Activated CD4-positive, alpha-beta memory T cell treated with anti-CD3 and anti-CD28 coated beads for 36 hours (primary cell): ENCODE results near the gene CAVIN3. TPM values are rescaled to one million over a fixed set of nuclear protein-coding genes. Genes with fewer than 3 reads are reported as not detected.
A peak's percentile ranks its signal among the peaks of the same experiment; 100 is the strongest.

ENCODE experiments used
- CTCF ChIA-PET: fragments of 350-600 bp; sonication (Branson Sonifier 250); formaldehyde crosslinking; loops from one replicate; lab custom pipeline; 2021; ENCODE audit warnings: antibody characterized with exemption, inconsistent platforms; lab: Charles Lee
- POLR2A ChIA-PET: fragments of 350-600 bp; sonication (Branson Sonifier 250); formaldehyde crosslinking; loops from one replicate; lab custom pipeline; 2021; ENCODE audit warnings: antibody characterized with exemption; lab: Charles Lee
- DNase-seq: peaks from one replicate; pipeline ENCODE4 v3.0.0-alpha.2; 2020
- H3K27ac Mint-ChIP-seq: one replicate; pipeline ENCODE4 v1.8.0; 2021; ENCODE audit warnings: mixed read lengths
- H3K27me3 Mint-ChIP-seq: one replicate; pipeline ENCODE4 v1.8.0; 2021; ENCODE audit warnings: mixed read lengths
- H3K36me3 Mint-ChIP-seq: one replicate; pipeline ENCODE4 v1.8.0; 2021; ENCODE audit warnings: mixed read lengths
- H3K4me1 Mint-ChIP-seq: one replicate; pipeline ENCODE4 v1.8.0; 2021; ENCODE audit warnings: low read depth, mixed read lengths
- H3K4me3 Mint-ChIP-seq: one replicate; pipeline ENCODE4 v1.8.0; 2021; ENCODE audit warnings: mild to moderate bottlenecking, mixed read lengths
- H3K9me3 Mint-ChIP-seq: one replicate; pipeline ENCODE4 v1.8.0; 2021; ENCODE audit warnings: mixed read lengths
- intact Hi-C: fragments of 100-400 bp; cut with micrococcal nuclease; formaldehyde crosslinking; loops from one replicate; pipeline ENCODE4 v1.15.1; 2023
- total RNA-seq, 2 experiments: library from RNA; stranded (reverse); gene quantifications; one replicate each; pipeline ENCODE4 v1.2.3, GENCODE V29; 2021

CAVIN3 gene
- total RNA-seq, 2 experiments from 2014 or later, result 27.3 to 29.2 TPM

GRCh38 chr11:6351782-6352382 lies 31.6 kb upstream of the CAVIN3 start:
- Mint-ChIP-seq H3K36me3 (no peaks in the 10 kb centered on the region), H3K27me3 (peaks cover 1% of the 10 kb centered on the region), H3K4me1 (peaks cover 30% of the 10 kb centered on the region), H3K27ac (peak overlapping the region; percentile 4), H3K9me3 (no peaks in the 10 kb centered on the region), H3K4me3 (no peak overlapping the region)
- intact Hi-C loops, result loop anchor here (1.0 to 10.0 kb wide), 7 partner anchors 30 to 875 kb away; partner anchors contain the start of genes TRIM22 and TRIM5
- POLR2A ChIA-PET, result interaction anchor here (0.7 to 2.2 kb wide), 5 partner anchors 11 to 39 kb away, joined by 3 to 29 read pairs (median 3); partner anchors contain the start of genes CAVIN3 and SMPD1
- DNase-seq, result peak; percentile 72
- CTCF ChIA-PET, result interaction anchor here (0.7 to 8.4 kb wide), 17 partner anchors 9 to 461 kb away, joined by 3 to 183 read pairs (median 4); partner anchors contain the start of genes CAVIN3, CCKBR and FHIP1B

GRCh38 chr11:6350486-6350885 lies 30.2 kb upstream of the CAVIN3 start:
- intact Hi-C loops, result loop anchor here (5.0 to 10.0 kb wide), 3 partner anchors 358 to 663 kb away; partner anchors contain the start of genes TRIM22 and TRIM5
- H3K27ac Mint-ChIP-seq, result no peak overlapping the region
- peaks cover 1% of the 10 kb centered on the region for H3K27me3 Mint-ChIP-seq
- DNase-seq, result no peak
- CTCF ChIA-PET, result interaction anchor here (1.3 to 8.4 kb wide), 5 partner anchors 13 to 98 kb away, joined by 3 to 183 read pairs (median 76); partner anchors contain the start of gene CAVIN3
- peaks cover 24% of the 10 kb centered on the region for H3K4me1 Mint-ChIP-seq
- no peaks in the 10 kb centered on the region for H3K36me3 Mint-ChIP-seq
- no peaks in the 10 kb centered on the region for H3K9me3 Mint-ChIP-seq
- POLR2A ChIA-PET, result interaction anchor here (0.6 to 2.2 kb wide), 3 partner anchors 25 to 33 kb away, joined by 3 to 29 read pairs (median 4); partner anchors contain the start of gene CAVIN3
- H3K4me3 Mint-ChIP-seq, result no peak overlapping the region

GRCh38 chr11:6350043-6350442 lies 29.7 kb upstream of the CAVIN3 start:
- H3K4me1 Mint-ChIP-seq, result peaks cover 24% of the 10 kb centered on the region
- H3K4me3 Mint-ChIP-seq, result no peak overlapping the region
- no peaks in the 10 kb centered on the region for H3K9me3 Mint-ChIP-seq
- no peak overlapping the region for H3K27ac Mint-ChIP-seq
- ChIA-PET CTCF (interaction anchor here (1.2 to 7.4 kb wide), 5 partner anchors 13 to 90 kb away, joined by 3 to 179 read pairs (median 5); partner anchors contain the start of gene CAVIN3), POLR2A (no interaction called here)
- no peak for DNase-seq
- H3K36me3 Mint-ChIP-seq, result no peaks in the 10 kb centered on the region
- intact Hi-C loops, result loop anchor here (5.0 to 10.0 kb wide), 3 partner anchors 358 to 663 kb away; partner anchors contain the start of genes TRIM22 and TRIM5
- peaks cover 1% of the 10 kb centered on the region for H3K27me3 Mint-ChIP-seq

- H3K4me3 Mint-ChIP-seq, result no peak overlapping the region
- H3K27ac Mint-ChIP-seq, result no peak overlapping the region
- no peaks in the 10 kb centered on the region for H3K4me1 Mint-ChIP-seq
- intact Hi-C loops, result no loop called here
- no peaks in the 10 kb centered on the region for H3K36me3 Mint-ChIP-seq
- no peak for DNase-seq
- POLR2A ChIA-PET, result no interaction called here
- no peaks in the 10 kb centered on the region for H3K9me3 Mint-ChIP-seq
- H3K27me3 Mint-ChIP-seq, result peaks cover 1% of the 10 kb centered on the region
- CTCF ChIA-PET, result interaction anchor here (1.2 to 1.7 kb wide), 4 partner anchors 8 to 94 kb away, joined by 4 to 7 read pairs (median 5); no protein-coding TSS in a partner anchor
These were observed 25.1 kb upstream of the CAVIN3 start for GRCh38 chr11:6345366-6345765.

GRCh38 chr11:6336293-6336692 lies 16.0 kb upstream of the CAVIN3 start:
- ChIA-PET CTCF (no interaction called here), POLR2A (no interaction called here)
- intact Hi-C loops, result no loop called here
- DNase-seq, result no peak
- Mint-ChIP-seq H3K9me3 (no peaks in the 10 kb centered on the region), H3K27me3 (peaks cover 13% of the 10 kb centered on the region), H3K4me3 (no peak overlapping the region), H3K4me1 (no peaks in the 10 kb centered on the region), H3K36me3 (no peaks in the 10 kb centered on the region), H3K27ac (no peak overlapping the region)

GRCh38 chr11:6334806-6335205 lies 14.5 kb upstream of the CAVIN3 start:
- Mint-ChIP-seq H3K9me3 (no peaks in the 10 kb centered on the region), H3K27ac (no peak overlapping the region), H3K4me3 (no peak overlapping the region), H3K27me3 (peaks cover 13% of the 10 kb centered on the region), H3K36me3 (no peaks in the 10 kb centered on the region), H3K4me1 (no peaks in the 10 kb centered on the region)
- ChIA-PET POLR2A (no interaction called here), CTCF (interaction anchor here (0.5 kb wide), 1 partner anchor 432 kb away, joined by 3 read pairs; no protein-coding TSS in a partner anchor)
- no peak for DNase-seq
- intact Hi-C loops, result no loop called here

- peaks cover 14% of the 10 kb centered on the region for H3K27me3 Mint-ChIP-seq
- ChIA-PET POLR2A (interaction anchor here (1.3 kb wide), 1 partner anchor 10 kb away, joined by 3 read pairs; no protein-coding TSS in a partner anchor), CTCF (interaction anchor here (0.6 to 1.4 kb wide), 4 partner anchors 16 to 72 kb away, joined by 3 to 4 read pairs (median 3); no protein-coding TSS in a partner anchor)
- H3K4me1 Mint-ChIP-seq, result no peaks in the 10 kb centered on the region
- H3K36me3 Mint-ChIP-seq, result no peaks in the 10 kb centered on the region
- H3K9me3 Mint-ChIP-seq, result no peaks in the 10 kb centered on the region
- H3K27ac Mint-ChIP-seq, result no peak overlapping the region
- H3K4me3 Mint-ChIP-seq, result no peak overlapping the region
- intact Hi-C loops, result no loop called here
- DNase-seq, result no peak
These were observed 12.8 kb upstream of the CAVIN3 start for GRCh38 chr11:6333095-6333494.

- ChIA-PET POLR2A (no interaction called here), CTCF (no interaction called here)
- H3K36me3 Mint-ChIP-seq, result no peaks in the 10 kb centered on the region
- intact Hi-C loops, result no loop called here
- no peak overlapping the region for H3K4me3 Mint-ChIP-seq
- no peaks in the 10 kb centered on the region for H3K4me1 Mint-ChIP-seq
- H3K27me3 Mint-ChIP-seq, result peaks cover 15% of the 10 kb centered on the region
- no peak overlapping the region for H3K27ac Mint-ChIP-seq
- no peaks in the 10 kb centered on the region for H3K9me3 Mint-ChIP-seq
- DNase-seq, result no peak
These were observed 11.8 kb upstream of the CAVIN3 start for GRCh38 chr11:6332066-6332465.

- H3K27ac Mint-ChIP-seq, result no peak overlapping the region
- no peak overlapping the region for H3K4me3 Mint-ChIP-seq
- intact Hi-C loops, result no loop called here
- ChIA-PET POLR2A (no interaction called here), CTCF (interaction anchor here (0.6 to 3.8 kb wide), 3 partner anchors 11 to 51 kb away, joined by 3 to 23 read pairs (median 3); no protein-coding TSS in a partner anchor)
- no peaks in the 10 kb centered on the region for H3K9me3 Mint-ChIP-seq
- H3K4me1 Mint-ChIP-seq, result peaks cover 4% of the 10 kb centered on the region
- no peaks in the 10 kb centered on the region for H3K36me3 Mint-ChIP-seq
- no peak for DNase-seq
- H3K27me3 Mint-ChIP-seq, result peaks cover 13% of the 10 kb centered on the region
These were observed 8.0 kb upstream of the CAVIN3 start for GRCh38 chr11:6328321-6328720.

GRCh38 chr11:6327806-6328205 lies 7.5 kb upstream of the CAVIN3 start:
- DNase-seq, result no peak
- no peak overlapping the region for H3K27ac Mint-ChIP-seq
- peaks cover 11% of the 10 kb centered on the region for H3K27me3 Mint-ChIP-seq
- intact Hi-C loops, result no loop called here
- no peaks in the 10 kb centered on the region for H3K36me3 Mint-ChIP-seq
- POLR2A ChIA-PET, result no interaction called here
- CTCF ChIA-PET, result interaction anchor here (0.6 to 3.8 kb wide), 3 partner anchors 12 to 51 kb away, joined by 3 to 23 read pairs (median 3); no protein-coding TSS in a partner anchor
- no peak overlapping the region for H3K4me3 Mint-ChIP-seq
- H3K9me3 Mint-ChIP-seq, result no peaks in the 10 kb centered on the region
- peaks cover 6% of the 10 kb centered on the region for H3K4me1 Mint-ChIP-seq

- intact Hi-C loops, result no loop called here
These were observed 6.7 kb upstream of the CAVIN3 start for GRCh38 chr11:6326985-6327384.

GRCh38 chr11:6326303-6326702 lies 6.0 kb upstream of the CAVIN3 start:
- POLR2A ChIA-PET, result interaction anchor here (0.7 to 0.9 kb wide), 2 partner anchors 25 to 241 kb away, joined by 3 read pairs; no protein-coding TSS in a partner anchor
- H3K4me1 Mint-ChIP-seq, result peaks cover 20% of the 10 kb centered on the region

More at GRCh38 chr11:6326985-6327384, 6.7 kb upstream of the CAVIN3 start:
- POLR2A ChIA-PET, result interaction anchor here (0.7 to 0.9 kb wide), 2 partner anchors 25 to 242 kb away, joined by 3 read pairs; no protein-coding TSS in a partner anchor
- Mint-ChIP-seq H3K9me3 (no peaks in the 10 kb centered on the region), H3K27me3 (peaks cover 14% of the 10 kb centered on the region), H3K36me3 (no peaks in the 10 kb centered on the region), H3K4me3 (no peak overlapping the region), H3K4me1 (peaks cover 13% of the 10 kb centered on the region), H3K27ac (no peak overlapping the region)
- CTCF ChIA-PET, result interaction anchor here (0.9 to 15.7 kb wide), 4 partner anchors 9 to 36 kb away, joined by 3 to 179 read pairs (median 13); no protein-coding TSS in a partner anchor
- no peak for DNase-seq

More at GRCh38 chr11:6326303-6326702, 6.0 kb upstream of the CAVIN3 start:
- intact Hi-C loops, result no loop called here
- Mint-ChIP-seq H3K4me3 (no peak overlapping the region), H3K27ac (no peak overlapping the region), H3K36me3 (no peaks in the 10 kb centered on the region), H3K27me3 (peaks cover 16% of the 10 kb centered on the region), H3K9me3 (no peaks in the 10 kb centered on the region)
- CTCF ChIA-PET, result interaction anchor here (0.9 to 15.7 kb wide), 3 partner anchors 8 to 37 kb away, joined by 3 to 179 read pairs (median 23); no protein-coding TSS in a partner anchor
- no peak for DNase-seq
